Loucy (cell line): ENCODE results near the gene PSMD13.

Source experiments
- H2AFZ ChIP-seq: fragments of 200-600 bp; sonication (generic); 2 replicates; pipeline ENCODE4 v1.6.0; 2016; ENCODE audit warnings: antibody characterized with exemption, mild to moderate bottlenecking, low read length, moderate library complexity
- H3F3A ChIP-seq: fragments of 200-600 bp; 2 replicates; pipeline ENCODE4 v1.6.0; 2016; ENCODE audit warnings: antibody characterized with exemption, low read depth, mild to moderate bottlenecking
- H3K27me3 ChIP-seq: fragments of 200-600 bp; sonication (generic); 2 replicates; pipeline ENCODE4 v1.6.1; 2014; ENCODE audit warnings: low read length, mild to moderate bottlenecking; ENCODE audit not compliant: insufficient read depth, poor library complexity, severe bottlenecking
- H3K36me3 ChIP-seq: fragments of 200-600 bp; sonication (generic); 2 replicates; pipeline ENCODE4 v1.6.1; 2016; ENCODE audit warnings: low read length; ENCODE audit not compliant: insufficient read depth
- H3K4me1 ChIP-seq: fragments of 200-600 bp; sonication (generic); 2 replicates; pipeline ENCODE4 v1.5.1; 2014; ENCODE audit warnings: low read length, mild to moderate bottlenecking; ENCODE audit not compliant: insufficient read depth, poor library complexity, severe bottlenecking
- H3K4me2 ChIP-seq: fragments of 200-600 bp; sonication (generic); 2 replicates; pipeline ENCODE4 v1.6.0; 2014; ENCODE audit warnings: antibody characterized with exemption, low read length, low read depth, mild to moderate bottlenecking; ENCODE audit not compliant: poor library complexity, severe bottlenecking
- H3K4me3 ChIP-seq: fragments of 200-600 bp; sonication (generic); 2 replicates; pipeline ENCODE4 v1.5.1; 2014; ENCODE audit warnings: low read length, mild to moderate bottlenecking, mixed read lengths; ENCODE audit not compliant: poor library complexity, severe bottlenecking
- H3K79me2 ChIP-seq: fragments of 200-600 bp; sonication (generic); 2 replicates; pipeline ENCODE4 v1.6.1; 2014; ENCODE audit warnings: low read length; ENCODE audit not compliant: insufficient read depth
- H3K9ac ChIP-seq: fragments of 200-600 bp; sonication (generic); 2 replicates; pipeline ENCODE4 v1.6.0; 2014; ENCODE audit warnings: mild to moderate bottlenecking, low read depth, low read length, moderate library complexity; ENCODE audit not compliant: poor library complexity, severe bottlenecking
- H3K9me2 ChIP-seq: fragments of 200-600 bp; sonication (generic); replicated peaks from 2 replicates; pipeline ENCODE4 v1.6.1; 2016; ENCODE audit warnings: low read depth, low read length, mixed read lengths
- H3K9me3 ChIP-seq: fragments of 200-600 bp; sonication (generic); 2 replicates; pipeline ENCODE4 v1.6.1; 2014; ENCODE audit warnings: mild to moderate bottlenecking, antibody characterized with exemption, low read length, low read depth; ENCODE audit not compliant: insufficient read depth
- H4K20me1 ChIP-seq: fragments of 200-600 bp; sonication (generic); 2 replicates; pipeline ENCODE4 v1.6.0; 2014; ENCODE audit warnings: antibody characterized with exemption, low read length, mild to moderate bottlenecking; ENCODE audit not compliant: insufficient read depth, poor library complexity, severe bottlenecking
- CTCF ChIP-seq: fragments of 200-600 bp; sonication (generic); conservative IDR thresholded peaks from 2 replicates; pipeline ENCODE4 v1.5.1; 2014; ENCODE audit warnings: mild to moderate bottlenecking, antibody characterized with exemption, low read length
- EZH2phosphoT487 ChIP-seq: fragments of 200-600 bp; IDR thresholded peaks from 2 replicates; pipeline ENCODE4 v1.6.1; 2018; ENCODE audit warnings: antibody characterized with exemption, mild to moderate bottlenecking, moderate library complexity, borderline replicate concordance

Gene PSMD13

DNA sequence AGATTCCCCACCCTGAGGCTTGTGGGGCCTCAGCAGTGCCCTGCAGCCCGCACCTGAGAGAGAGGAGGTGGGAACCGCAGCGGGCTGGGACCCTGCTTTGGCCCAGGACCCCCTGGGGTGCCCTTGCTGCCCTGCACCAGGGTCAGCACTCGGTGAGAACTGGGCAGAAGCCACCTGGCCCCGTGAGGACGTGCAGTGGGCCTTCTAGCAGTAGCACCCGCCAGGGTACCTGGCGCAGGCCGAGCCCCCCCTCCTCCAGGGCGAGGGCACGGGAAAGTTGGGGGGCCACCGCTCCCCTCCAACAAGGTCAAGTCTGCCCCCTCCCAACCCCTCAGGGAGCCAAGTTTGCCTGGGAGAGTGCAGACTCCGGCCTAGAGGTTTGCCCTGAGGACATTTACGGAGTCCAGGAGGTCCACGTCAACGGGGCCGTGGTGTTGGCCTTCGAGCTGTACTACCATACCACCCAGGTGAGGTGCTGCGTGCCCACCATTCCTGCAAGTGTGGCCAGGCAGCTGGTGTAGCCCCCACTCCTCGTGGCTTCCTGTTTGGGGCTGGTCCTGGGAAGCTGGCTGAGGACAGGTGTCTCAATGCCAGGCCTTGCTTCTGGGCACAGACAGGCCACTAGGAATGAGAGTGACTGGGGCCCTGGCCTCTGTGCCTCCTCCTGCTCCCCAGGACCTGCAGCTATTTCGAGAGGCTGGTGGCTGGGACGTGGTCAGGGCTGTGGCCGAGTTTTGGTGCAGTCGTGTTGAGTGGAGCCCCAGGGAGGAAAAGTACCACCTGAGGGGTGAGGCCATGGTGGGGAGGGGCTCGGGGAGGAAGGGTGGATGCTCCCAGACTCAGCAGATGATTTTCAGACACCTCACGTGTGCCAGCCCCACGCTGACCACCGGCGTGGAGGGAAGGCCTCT, 55.7 kb downstream of the PSMD13 start:
- Histone ChIP-seq H3K9me3 (no peaks in the 10 kb centered on the region), H3K36me3 (no peaks in the 10 kb centered on the region; the same call in 1 of the 2 replicates), H3K27me3 (no peaks in the 10 kb centered on the region), H3K9me2 (no peaks in the 10 kb centered on the region), H2AFZ (no peak overlapping the region), H3K4me1 (peaks cover 36% of the 10 kb centered on the region), H3K4me2 (peak overlapping the region; percentile 98), H3K79me2 (peaks cover 33% of the 10 kb centered on the region; the same call in 1 of the 2 replicates), H4K20me1 (peaks cover 3% of the 10 kb centered on the region), H3K4me3 (no peak overlapping the region), H3K9ac (no peak overlapping the region), H3F3A (no peaks in the 10 kb centered on the region)
- TF ChIP-seq CTCF (no peak), EZH2phosphoT487 (no peak)

- Histone ChIP-seq H3K4me1 (peaks cover 41% of the 10 kb centered on the region), H3K36me3 (no peaks in the 10 kb centered on the region; the same call in 1 of the 2 replicates), H3K79me2 (peaks cover 26% of the 10 kb centered on the region; the same call in 1 of the 2 replicates), H2AFZ (no peak overlapping the region), H3K27me3 (no peaks in the 10 kb centered on the region), H3K4me3 (no peak overlapping the region), H3K4me2 (no peak overlapping the region), H3K9me2 (no peaks in the 10 kb centered on the region), H3K9me3 (no peaks in the 10 kb centered on the region), H3K9ac (no peak overlapping the region), H4K20me1 (peaks cover 3% of the 10 kb centered on the region), H3F3A (no peaks in the 10 kb centered on the region)
- TF ChIP-seq CTCF (no peak), EZH2phosphoT487 (no peak)
These were observed 56.6 kb downstream of the PSMD13 start for GRCh38 chr11:293271-293851.

DNA sequence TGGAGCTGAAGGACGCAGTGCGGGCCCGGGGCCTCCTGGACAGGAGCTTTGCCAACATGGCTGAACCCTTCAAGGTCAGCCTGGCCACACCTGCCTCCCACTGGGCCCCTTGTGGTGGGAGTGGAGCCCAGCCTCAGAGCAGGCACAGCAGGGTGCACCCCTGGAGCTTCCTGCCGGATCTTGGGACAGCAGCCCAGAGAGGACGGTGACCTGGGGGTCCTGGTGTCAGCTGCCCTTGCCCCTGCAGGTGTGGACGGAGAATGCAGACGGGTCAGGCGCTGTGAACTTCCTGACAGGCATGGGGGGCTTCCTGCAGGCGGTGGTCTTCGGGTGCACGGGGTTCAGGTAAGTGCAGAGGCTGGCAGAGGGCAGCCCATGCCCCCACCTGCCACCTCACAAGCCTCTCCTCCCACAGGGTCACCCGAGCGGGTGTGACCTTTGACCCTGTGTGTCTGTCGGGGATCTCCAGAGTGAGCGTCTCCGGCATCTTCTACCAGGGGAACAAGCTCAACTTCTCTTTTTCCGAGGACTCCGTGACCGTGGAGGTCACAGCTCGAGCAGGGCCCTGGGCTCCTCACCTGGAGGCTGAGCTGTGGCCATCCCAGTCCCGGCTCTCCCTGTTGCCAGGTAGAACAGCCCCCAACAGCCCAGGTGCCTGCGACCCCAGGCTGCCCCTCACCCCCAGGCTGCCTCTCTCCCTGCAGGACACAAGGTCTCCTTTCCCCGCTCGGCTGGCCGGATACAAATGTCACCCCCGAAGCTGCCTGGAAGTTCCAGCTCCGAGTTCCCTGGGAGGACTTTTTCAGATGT, 57.3 kb downstream of the PSMD13 start:
- H3K4me2 ChIP-seq, result no peak overlapping the region
- no peaks in the 10 kb centered on the region; the same call in 1 of the 2 replicates for H3K36me3 ChIP-seq
- no peaks in the 10 kb centered on the region for H3K9me2 ChIP-seq
- H3K9ac ChIP-seq, result no peak overlapping the region
- H3F3A ChIP-seq, result no peaks in the 10 kb centered on the region
- no peak overlapping the region for H3K4me3 ChIP-seq
- no peak overlapping the region for H2AFZ ChIP-seq
- H3K27me3 ChIP-seq, result no peaks in the 10 kb centered on the region
- H3K4me1 ChIP-seq, result peaks cover 43% of the 10 kb centered on the region
- peaks cover 23% of the 10 kb centered on the region; the same call in 1 of the 2 replicates for H3K79me2 ChIP-seq
- TF ChIP-seq CTCF (no peak), EZH2phosphoT487 (no peak)
- H3K9me3 ChIP-seq, result no peaks in the 10 kb centered on the region
- peaks cover 3% of the 10 kb centered on the region for H4K20me1 ChIP-seq
